Endothelial cell of umbilical vein (primary cell): ENCODE results near the gene ADARB2. TPM values are rescaled to one million over a fixed set of nuclear protein-coding genes. Genes with fewer than 3 reads are reported as not detected.

Experiments
- BruUV-seq: library from RNA; stranded (reverse); fragments of 400-500 nt; replicated peaks from 2 replicates; lab custom pipeline; 2021; lab: Mats Ljungman, UMichigan
- CTCF ChIA-PET: fragments of 300-600, 350-600 bp; sonication (Branson Sonifier 250); formaldehyde crosslinking; loops from one replicate; lab custom pipeline; 2021; ENCODE audit warnings: antibody characterized with exemption, inconsistent platforms; lab: Charles Lee
- POLR2A ChIA-PET: fragments of 300-600, 350-600 bp; sonication (Branson Sonifier 250); formaldehyde crosslinking; loops from one replicate; lab custom pipeline; 2021; ENCODE audit warnings: antibody characterized with exemption, inconsistent platforms; lab: Charles Lee
- DNase-seq: peaks from one replicate; pipeline ENCODE4 v3.0.0-alpha.2; 2011; ENCODE audit warnings: low read depth, low spot score
- FAIRE-seq: peaks from 2 replicates; lab custom pipeline; 2011; peaks lifted over from hg19 to GRCh38; lab: Jason Lieb, UNC
- H2AFZ ChIP-seq: 2 replicates; pipeline ENCODE4 v1.6.0; 2012; ENCODE audit warnings: low read depth, low read length, control low read depth, inconsistent platforms
- H3K27ac ChIP-seq: 2 replicates; pipeline ENCODE4 v1.5.1; 2011; ENCODE audit warnings: low read depth, mild to moderate bottlenecking, control low read depth, low read length, moderate library complexity; ENCODE audit not compliant: insufficient read depth
- H3K27me3 ChIP-seq, 2 experiments: 2 replicates each; pipeline versions ENCODE4 v1.6.0 to v1.6.1; 2011; ENCODE audit warnings: low read length in 2 of 2, mixed read lengths in 1 of 2; ENCODE audit not compliant: control insufficient read depth in 2 of 2, insufficient read depth in 2 of 2
- H3K36me3 ChIP-seq, 2 experiments: 2 replicates in 1 of 2; 3 replicates in 1 of 2; pipeline ENCODE4 v1.5.1; 2011; ENCODE audit warnings: low read length in 2 of 2, mild to moderate bottlenecking in 1 of 2, moderate library complexity in 1 of 2; ENCODE audit not compliant: control insufficient read depth in 2 of 2, insufficient read depth in 2 of 2; ENCODE audit errors: extremely low read depth in 1 of 2
- H3K4me1 ChIP-seq: 3 replicates; pipeline ENCODE4 v1.5.1; 2011; ENCODE audit warnings: mild to moderate bottlenecking, low read length; ENCODE audit not compliant: control insufficient read depth, insufficient read depth; ENCODE audit errors: extremely low read depth
- H3K4me2 ChIP-seq: 2 replicates; pipeline ENCODE4 v1.6.1; 2011; ENCODE audit warnings: low read length, control low read depth, mixed read lengths; ENCODE audit not compliant: insufficient read depth
- H3K4me3 ChIP-seq, 3 experiments: fragments of 200-600 bp in 1 of 3; sonication (generic), shearing (Covaris generic) in 1 of 3; replicated peaks in 1 of 3; 2 replicates each; pipeline ENCODE4 v1.5.1; 2011 to 2016; ENCODE audit warnings: control low read depth in 3 of 3, low read length in 3 of 3, mild to moderate bottlenecking in 2 of 3, inconsistent platforms in 1 of 3, low read depth in 1 of 3, moderate library complexity in 1 of 3; ENCODE audit not compliant: insufficient read depth in 1 of 3
- H3K79me2 ChIP-seq: 2 replicates; pipeline ENCODE4 v1.6.0; 2012; ENCODE audit warnings: low read length, inconsistent platforms; ENCODE audit not compliant: control insufficient read depth, insufficient read depth
- H3K9ac ChIP-seq: replicated peaks from 2 replicates; pipeline ENCODE3; 2011; ENCODE audit warnings: low read length, control low read depth; ENCODE audit not compliant: insufficient read depth; ENCODE audit errors: extremely low read depth
- H3K9me1 ChIP-seq: replicated peaks from 3 replicates; pipeline ENCODE4 v1.6.0; 2011; ENCODE audit warnings: mild to moderate bottlenecking, low read length; ENCODE audit not compliant: control insufficient read depth, insufficient read depth; ENCODE audit errors: extremely low read depth
- H3K9me3 ChIP-seq: replicated peaks from 2 replicates; pipeline ENCODE4 v1.5.1; 2012; ENCODE audit warnings: low read length, inconsistent platforms; ENCODE audit not compliant: control insufficient read depth, insufficient read depth
- H4K20me1 ChIP-seq: replicated peaks from 2 replicates; pipeline ENCODE3; 2011; ENCODE audit warnings: mild to moderate bottlenecking, low read length; ENCODE audit not compliant: control insufficient read depth, insufficient read depth; ENCODE audit errors: extremely low read depth
- EZH2 ChIP-seq: IDR thresholded peaks from 2 replicates; pipeline ENCODE4 v1.6.1; 2012; ENCODE audit warnings: borderline replicate concordance, low read depth, mild to moderate bottlenecking, moderate library complexity, low read length, inconsistent platforms; ENCODE audit not compliant: severe bottlenecking
- FOS ChIP-seq: IDR thresholded peaks from 2 replicates; pipeline ENCODE4 v1.6.1; 2011; ENCODE audit warnings: mild to moderate bottlenecking, low read length, moderate library complexity, borderline replicate concordance; ENCODE audit not compliant: insufficient read depth
- GATA2 ChIP-seq: IDR thresholded peaks from 2 replicates; pipeline ENCODE4 v1.7.0; 2011; ENCODE audit warnings: low read depth, mild to moderate bottlenecking, moderate library complexity, mixed read lengths, low read length; ENCODE audit not compliant: insufficient read length, insufficient read depth
- JUN ChIP-seq: IDR thresholded peaks from 2 replicates; pipeline ENCODE4 v1.6.1; 2011; ENCODE audit warnings: borderline replicate concordance, low read depth; ENCODE audit not compliant: insufficient read length, insufficient read depth
- MYC ChIP-seq: IDR thresholded peaks from one replicate; pipeline ENCODE4 v1.6.1; 2011; ENCODE audit warnings: mild to moderate bottlenecking, low read depth, low read length
- POLR2A ChIP-seq: IDR thresholded peaks from 2 replicates; pipeline ENCODE4 v1.6.1; 2012; ENCODE audit warnings: low read depth, mild to moderate bottlenecking, control low read depth, low read length
- POLR2AphosphoS5 ChIP-seq: IDR thresholded peaks from 2 replicates; pipeline ENCODE4 v1.6.1; 2012; ENCODE audit warnings: low read depth, mild to moderate bottlenecking, control low read depth, low read length, moderate library complexity; ENCODE audit not compliant: insufficient read depth
- dilution Hi-C: fragments of 300-500 bp; cut with MboI; formaldehyde crosslinking; loops from one replicate; pipeline ENCODE4 v1.15.0; 2019; ENCODE audit warnings: low sequenced_read_pairs; ENCODE audit not compliant: extremely low pct_ligation_motif_present
- intact Hi-C: fragments of 100-400 bp; cut with micrococcal nuclease; formaldehyde crosslinking; loops from one replicate; pipeline ENCODE4 v1.10.0; 2022
- polyA plus RNA-seq, 4 experiments: library from polyadenylated mRNA; depleted of rRNA in 3 of 4; stranded (reverse) in 3 of 4; unstranded in 1 of 4; fragments of >200 nt; gene quantifications; 2 replicates each; pipeline versions ENCODE4 v1.2.1 to v1.2.3, GENCODE V29; 2011 to 2012; ENCODE audit warnings: missing spikeins in 1 of 4
- total RNA-seq: library from RNA; stranded (reverse); gene quantifications from 2 replicates; pipeline ENCODE4 v1.2.3, GENCODE V29; 2021
- TF ChIP-seq, protein P1 (sequence below): IDR thresholded peaks from 2 replicates; pipeline ENCODE4 v1.6.1; 2011; ENCODE audit not compliant: insufficient read depth, insufficient read length
- TF ChIP-seq, protein P2 (sequence below), 2 donors: IDR thresholded peaks; 1 replicate in 1 of 2; 2 replicates in 1 of 2; pipeline ENCODE4 v1.5.1; 2011; ENCODE audit warnings: low read length in 2 of 2, mild to moderate bottlenecking in 2 of 2, moderate library complexity in 2 of 2, control low read depth in 1 of 2, inconsistent platforms in 1 of 2, low read depth in 1 of 2; ENCODE audit not compliant: insufficient read depth in 1 of 2; ENCODE audit errors: extremely low read depth in 1 of 2

Gene ADARB2
- total and polyA plus RNA-seq, 2 donors (not counting 3 experiments of a cell fraction or from before 2014, with no cell fraction given) = not detected

DNA sequence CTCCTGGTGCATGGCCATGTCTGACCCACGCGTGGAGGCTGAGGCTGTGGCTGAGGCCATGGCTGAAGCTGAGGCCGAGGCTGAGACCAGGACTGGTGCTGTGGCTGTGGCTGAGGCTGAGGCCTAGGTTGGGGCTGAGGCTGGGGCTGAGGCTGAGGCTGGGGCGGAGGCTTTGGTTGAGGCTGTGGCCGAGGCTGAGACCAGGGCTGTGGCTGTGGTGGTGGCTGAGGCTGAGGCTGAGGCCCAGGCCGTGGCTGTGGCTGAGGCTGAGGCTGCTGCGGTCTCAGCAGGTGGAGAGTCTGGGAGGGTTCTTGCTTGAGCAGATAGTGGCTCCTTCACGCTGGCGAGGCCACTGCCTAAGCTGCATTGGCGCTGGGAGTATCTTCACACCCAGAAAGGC is 604.7 kb downstream of the ADARB2 start:
- Histone ChIP-seq H3K36me3 (peaks cover 0 to 15% of the 10 kb centered on the region in 2 experiments), H3K27ac (no peak overlapping the region), H2AFZ (no peak overlapping the region), H3K4me2 (no peak overlapping the region), H3K9me1 (no peaks in the 10 kb centered on the region), H3K9ac (no peak overlapping the region), H3K79me2 (no peaks in the 10 kb centered on the region), H4K20me1 (no peaks in the 10 kb centered on the region), H3K9me3 (no peaks in the 10 kb centered on the region), H3K4me3 (no peak overlapping the region), H3K4me1 (no peaks in the 10 kb centered on the region), H3K27me3 (no peaks in the 10 kb centered on the region)
- FAIRE-seq (no peak), DNase-seq (no peak)
- CTCF ChIA-PET = no interaction called here
- dilution Hi-C loops = no loop called here
- intact Hi-C loops = no loop called here
- no TSS peak for BruUV-seq
- POLR2A ChIA-PET = no interaction called here
- TF ChIP-seq JUN = no peak
- TF ChIP-seq POLR2A = no peak
- TF ChIP-seq GATA2 = no peak
- TF ChIP-seq, protein P1, sequence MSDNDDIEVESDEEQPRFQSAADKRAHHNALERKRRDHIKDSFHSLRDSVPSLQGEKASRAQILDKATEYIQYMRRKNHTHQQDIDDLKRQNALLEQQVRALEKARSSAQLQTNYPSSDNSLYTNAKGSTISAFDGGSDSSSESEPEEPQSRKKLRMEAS = no peak
- TF ChIP-seq FOS = no peak
- no peak for TF ChIP-seq POLR2AphosphoS5
- TF ChIP-seq MYC = no peak
- no peak for TF ChIP-seq EZH2
- TF ChIP-seq, protein P2, sequence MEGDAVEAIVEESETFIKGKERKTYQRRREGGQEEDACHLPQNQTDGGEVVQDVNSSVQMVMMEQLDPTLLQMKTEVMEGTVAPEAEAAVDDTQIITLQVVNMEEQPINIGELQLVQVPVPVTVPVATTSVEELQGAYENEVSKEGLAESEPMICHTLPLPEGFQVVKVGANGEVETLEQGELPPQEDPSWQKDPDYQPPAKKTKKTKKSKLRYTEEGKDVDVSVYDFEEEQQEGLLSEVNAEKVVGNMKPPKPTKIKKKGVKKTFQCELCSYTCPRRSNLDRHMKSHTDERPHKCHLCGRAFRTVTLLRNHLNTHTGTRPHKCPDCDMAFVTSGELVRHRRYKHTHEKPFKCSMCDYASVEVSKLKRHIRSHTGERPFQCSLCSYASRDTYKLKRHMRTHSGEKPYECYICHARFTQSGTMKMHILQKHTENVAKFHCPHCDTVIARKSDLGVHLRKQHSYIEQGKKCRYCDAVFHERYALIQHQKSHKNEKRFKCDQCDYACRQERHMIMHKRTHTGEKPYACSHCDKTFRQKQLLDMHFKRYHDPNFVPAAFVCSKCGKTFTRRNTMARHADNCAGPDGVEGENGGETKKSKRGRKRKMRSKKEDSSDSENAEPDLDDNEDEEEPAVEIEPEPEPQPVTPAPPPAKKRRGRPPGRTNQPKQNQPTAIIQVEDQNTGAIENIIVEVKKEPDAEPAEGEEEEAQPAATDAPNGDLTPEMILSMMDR (IDR thresholded peaks at IDR 0.05; ENCODE audit: extremely low read depth in 1 of 2, insufficient read depth in 1 of 2, low read depth in 1 of 2, low read length in 2 of 2) = no peak
